SU-DHL-6 (cell line): ENCODE measurements around the gene HACD4.

Experiments used
- CTCF ChIP-seq: fragments of 200-600 bp; sonication (generic); IDR thresholded peaks from one replicate; pipeline ENCODE4 v1.5.1; 2017; ENCODE audit warnings: antibody characterized with exemption, mild to moderate bottlenecking, low read length, moderate library complexity; ENCODE audit not compliant: insufficient read depth, poor library complexity, severe bottlenecking
- EZH2phosphoT487 ChIP-seq: fragments of 200-600 bp; sonication (generic), shearing (Covaris generic); conservative IDR thresholded peaks from 2 replicates; pipeline ENCODE4 v1.6.1; 2018; ENCODE audit warnings: mild to moderate bottlenecking, antibody characterized with exemption, low read length, moderate library complexity, mixed read lengths

DNA sequence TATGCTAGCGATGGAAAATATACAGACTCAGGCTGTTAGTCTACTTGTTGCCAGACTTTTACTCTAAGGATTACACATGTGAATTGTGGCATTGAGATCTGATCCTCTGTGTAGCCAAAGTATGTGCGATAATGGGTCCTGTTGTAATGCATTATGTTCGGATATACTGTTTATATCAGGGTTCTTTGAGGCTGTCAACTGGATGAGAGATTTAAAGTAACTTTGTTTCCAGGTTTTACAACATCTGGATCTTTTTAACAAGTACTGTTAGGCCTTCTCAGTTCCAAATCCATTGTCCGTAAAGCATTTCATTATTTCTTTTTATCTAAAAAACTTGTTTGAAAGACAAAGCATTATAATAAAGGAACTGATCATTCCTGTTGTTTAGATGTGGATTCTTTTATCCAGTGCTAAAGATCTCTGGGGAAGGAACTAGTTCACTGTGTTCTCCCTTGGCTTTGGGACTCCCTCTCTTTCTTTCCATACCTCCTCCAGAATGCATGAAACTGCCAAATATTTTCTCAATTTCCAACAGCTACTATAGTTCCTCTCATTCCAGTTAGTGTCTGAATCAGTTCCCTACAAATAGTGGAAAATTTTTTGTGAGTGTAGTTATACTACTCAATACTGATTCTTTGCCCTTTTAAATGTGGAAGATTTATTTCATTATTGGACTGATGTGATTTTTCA is 68.8 kb downstream of the HACD4 start:
- TF ChIP-seq CTCF (no peak), EZH2phosphoT487 (no peak)
